Measurements from ENCODE around the gene DNAJC6.
A peak's percentile ranks its signal among the peaks of the same experiment; 100 is the strongest.

The DNAJC6 gene

DNA sequence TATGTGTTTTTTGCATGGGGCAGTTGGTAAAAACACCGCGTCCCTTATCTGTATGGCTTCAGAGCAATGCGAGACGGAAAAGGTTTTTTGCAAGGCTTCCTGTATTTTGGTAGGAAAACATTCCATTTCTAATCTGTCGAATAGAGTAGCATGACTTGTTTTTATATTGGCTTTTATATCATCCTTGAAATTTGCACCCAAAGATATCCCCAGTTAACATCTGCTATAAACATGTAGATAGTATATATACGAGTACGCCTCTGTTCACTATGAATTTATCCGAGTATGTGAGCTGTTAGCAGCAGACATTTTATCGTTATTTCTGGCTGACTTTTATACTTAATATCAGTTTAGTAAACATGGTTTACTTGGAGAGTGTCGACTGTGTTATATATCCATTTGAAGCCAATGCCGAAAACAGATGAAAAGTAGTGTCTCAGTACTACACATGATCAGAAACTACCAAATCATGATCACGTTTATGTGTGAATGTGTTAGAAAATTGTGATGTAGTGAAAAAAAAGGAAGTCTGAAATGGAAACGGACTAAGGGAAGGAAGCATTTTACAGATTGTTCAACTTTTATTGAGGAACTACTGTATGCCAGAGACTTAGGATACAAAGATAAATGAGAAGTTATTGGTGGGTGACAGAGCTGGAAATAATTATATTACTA lies 112.1 kb downstream of the DNAJC6 start:
- Histone ChIP-seq H3K9ac (peak overlapping the region; percentile 78; the same call in 1 of the 2 replicates), H3K36me3 (ENCODE audit: insufficient read depth) (no peaks in the 10 kb centered on the region), H3K27me3 (ENCODE audit: insufficient read depth, low read depth) (no peaks in the 10 kb centered on the region), H3K4me1 (ENCODE audit: low read depth, poor library complexity, severe bottlenecking) (peaks cover 10% of the 10 kb centered on the region), H3K4me3 (IDR thresholded peaks at IDR 0.05; ENCODE audit: insufficient read depth, low read depth, low read length) (peak overlapping the region; percentile 71), H4K20me1 (ENCODE audit: insufficient read depth) (no peaks in the 10 kb centered on the region), H3K79me2 (ENCODE audit: insufficient read depth, low read depth) (no peaks in the 10 kb centered on the region; the same call in 1 of the 2 replicates), H3K27ac (no peak overlapping the region), H2AFZ (ENCODE audit: low read depth) (peak overlapping the region; percentile 59), H3K4me2 (peak overlapping the region; percentile 73)
- TF ChIP-seq, protein P1, sequence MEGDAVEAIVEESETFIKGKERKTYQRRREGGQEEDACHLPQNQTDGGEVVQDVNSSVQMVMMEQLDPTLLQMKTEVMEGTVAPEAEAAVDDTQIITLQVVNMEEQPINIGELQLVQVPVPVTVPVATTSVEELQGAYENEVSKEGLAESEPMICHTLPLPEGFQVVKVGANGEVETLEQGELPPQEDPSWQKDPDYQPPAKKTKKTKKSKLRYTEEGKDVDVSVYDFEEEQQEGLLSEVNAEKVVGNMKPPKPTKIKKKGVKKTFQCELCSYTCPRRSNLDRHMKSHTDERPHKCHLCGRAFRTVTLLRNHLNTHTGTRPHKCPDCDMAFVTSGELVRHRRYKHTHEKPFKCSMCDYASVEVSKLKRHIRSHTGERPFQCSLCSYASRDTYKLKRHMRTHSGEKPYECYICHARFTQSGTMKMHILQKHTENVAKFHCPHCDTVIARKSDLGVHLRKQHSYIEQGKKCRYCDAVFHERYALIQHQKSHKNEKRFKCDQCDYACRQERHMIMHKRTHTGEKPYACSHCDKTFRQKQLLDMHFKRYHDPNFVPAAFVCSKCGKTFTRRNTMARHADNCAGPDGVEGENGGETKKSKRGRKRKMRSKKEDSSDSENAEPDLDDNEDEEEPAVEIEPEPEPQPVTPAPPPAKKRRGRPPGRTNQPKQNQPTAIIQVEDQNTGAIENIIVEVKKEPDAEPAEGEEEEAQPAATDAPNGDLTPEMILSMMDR (conservative IDR thresholded peaks at IDR 0.05; ENCODE audit: low read depth, low read length) = no peak

DNA sequence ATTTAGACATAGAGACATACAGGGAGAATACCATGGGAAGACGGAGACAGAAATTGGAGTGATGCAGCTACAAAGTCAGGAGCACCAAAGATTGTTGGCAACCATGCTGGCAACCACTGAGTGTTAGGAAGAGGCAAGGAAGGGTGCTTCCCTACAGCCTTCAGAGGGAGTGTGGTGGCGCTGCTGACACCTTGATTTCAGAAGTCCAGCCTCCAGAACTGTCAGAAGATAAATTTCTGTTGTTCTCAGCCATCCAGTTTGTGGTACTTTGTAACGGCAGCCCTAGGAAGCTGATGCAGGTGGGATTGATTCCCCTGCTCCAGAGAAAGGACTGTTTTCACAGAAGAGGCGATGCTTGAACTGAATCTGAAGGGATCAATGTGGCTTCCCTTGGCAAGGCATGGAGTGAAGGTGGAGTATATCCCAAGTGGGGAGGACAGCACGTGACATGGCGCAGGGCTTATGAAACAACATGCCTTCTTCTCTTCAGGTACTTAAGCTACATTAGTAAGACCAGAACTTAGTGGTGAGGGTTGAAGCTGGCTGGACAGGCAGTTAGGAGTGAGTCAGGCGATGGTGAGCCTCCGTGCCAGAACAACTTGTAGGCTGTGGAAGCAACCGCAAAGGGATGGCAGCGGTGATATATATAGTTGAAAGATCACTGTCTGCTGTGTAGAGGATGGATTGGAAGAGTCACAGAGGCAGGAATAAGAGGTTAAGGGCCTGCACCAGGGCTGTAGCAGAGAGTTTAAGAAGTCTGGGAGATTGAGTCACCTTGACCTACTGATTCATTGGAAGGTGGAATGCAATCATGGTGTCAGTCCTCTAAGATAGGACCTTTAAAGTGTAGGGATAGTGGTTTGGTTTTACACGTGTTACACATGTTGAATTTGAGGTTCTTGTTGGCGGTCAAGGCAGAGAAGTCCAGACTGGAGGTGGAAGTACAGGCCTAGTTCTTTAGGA lies 113.2 kb downstream of the DNAJC6 start:
- no peak overlapping the region for H3K4me2 ChIP-seq
- TF ChIP-seq, protein P1 (conservative IDR thresholded peaks at IDR 0.05; ENCODE audit: low read depth, low read length) = no peak
- H4K20me1 ChIP-seq (ENCODE audit: insufficient read depth) = no peaks in the 10 kb centered on the region
- H3K36me3 ChIP-seq (ENCODE audit: insufficient read depth) = no peaks in the 10 kb centered on the region
- no peak overlapping the region for H3K9ac ChIP-seq
- H3K79me2 ChIP-seq (ENCODE audit: insufficient read depth, low read depth) = no peaks in the 10 kb centered on the region; the same call in 1 of the 2 replicates
- no peaks in the 10 kb centered on the region for H3K27me3 ChIP-seq (ENCODE audit: insufficient read depth, low read depth)
- peaks cover 10% of the 10 kb centered on the region for H3K4me1 ChIP-seq (ENCODE audit: low read depth, poor library complexity, severe bottlenecking)
- no peak overlapping the region for H3K27ac ChIP-seq
- H3K4me3 ChIP-seq (IDR thresholded peaks at IDR 0.05; ENCODE audit: insufficient read depth, low read depth, low read length) = no peak overlapping the region
- no peak overlapping the region for H2AFZ ChIP-seq (ENCODE audit: low read depth)

DNA sequence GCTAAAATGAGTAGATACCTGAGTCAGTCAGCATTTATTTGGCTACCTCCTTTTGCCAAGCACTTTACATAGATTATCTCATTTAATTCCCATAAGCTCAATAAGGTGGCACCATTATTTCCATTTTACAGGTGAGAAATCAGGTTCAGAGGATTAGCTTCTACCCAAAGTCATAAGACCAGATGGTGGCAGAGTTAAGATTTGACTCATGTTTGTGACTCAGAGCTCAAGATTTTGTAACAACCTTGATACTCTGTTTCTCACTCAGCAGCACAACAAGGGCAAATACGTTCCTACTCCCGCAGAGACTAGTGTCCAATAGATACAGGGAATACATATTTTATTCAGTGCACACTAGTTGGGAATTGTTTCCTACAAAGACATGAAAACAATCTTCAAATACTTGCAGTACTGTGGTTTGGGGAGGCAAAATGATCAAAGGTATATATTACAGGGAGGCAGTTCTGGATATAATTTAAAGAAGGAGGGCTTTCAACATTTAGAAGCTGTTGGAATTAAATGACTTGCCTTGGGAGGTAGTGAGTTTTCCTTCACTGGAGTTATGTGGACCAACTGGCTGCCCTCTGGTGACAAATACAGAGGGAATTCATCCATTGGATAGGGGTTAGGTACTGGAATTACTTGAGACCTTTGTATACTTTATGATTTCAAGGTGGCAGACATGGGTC lies 114.7 kb downstream of the DNAJC6 start:
- H3K4me2 ChIP-seq = no peak overlapping the region
- H3K4me3 ChIP-seq (IDR thresholded peaks at IDR 0.05; ENCODE audit: insufficient read depth, low read depth, low read length) = no peak overlapping the region
- peaks cover 9% of the 10 kb centered on the region for H3K4me1 ChIP-seq (ENCODE audit: low read depth, poor library complexity, severe bottlenecking)
- no peak overlapping the region for H3K9ac ChIP-seq
- TF ChIP-seq, protein P1 (conservative IDR thresholded peaks at IDR 0.05; ENCODE audit: low read depth, low read length) = no peak
- no peak overlapping the region for H3K27ac ChIP-seq
- H2AFZ ChIP-seq (ENCODE audit: low read depth) = no peak overlapping the region
- no peaks in the 10 kb centered on the region for H4K20me1 ChIP-seq (ENCODE audit: insufficient read depth)
- no peaks in the 10 kb centered on the region; the same call in 1 of the 2 replicates for H3K79me2 ChIP-seq (ENCODE audit: insufficient read depth, low read depth)
- no peaks in the 10 kb centered on the region for H3K36me3 ChIP-seq (ENCODE audit: insufficient read depth)
- no peaks in the 10 kb centered on the region for H3K27me3 ChIP-seq (ENCODE audit: insufficient read depth, low read depth)

DNA sequence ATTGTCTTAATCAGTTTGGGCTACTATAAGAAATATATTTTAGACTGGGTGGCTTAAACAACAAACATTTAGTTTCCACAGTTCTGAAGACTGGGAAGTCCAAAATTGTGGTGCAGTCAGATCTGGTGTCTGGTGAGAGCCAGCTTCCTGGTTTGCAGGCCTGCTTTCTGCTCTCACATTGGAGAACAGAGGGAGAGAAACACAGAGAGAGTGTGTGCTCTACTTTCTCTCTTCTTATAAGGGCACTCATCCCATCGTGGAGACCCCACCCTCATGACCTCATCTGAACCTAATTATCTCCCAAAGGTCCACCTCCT lies 115.2 kb downstream of the DNAJC6 start:
- no peak overlapping the region for H3K4me3 ChIP-seq (IDR thresholded peaks at IDR 0.05; ENCODE audit: insufficient read depth, low read depth, low read length)
- no peaks in the 10 kb centered on the region for H3K27me3 ChIP-seq (ENCODE audit: insufficient read depth, low read depth)
- no peaks in the 10 kb centered on the region for H3K36me3 ChIP-seq (ENCODE audit: insufficient read depth)
- peaks cover 4% of the 10 kb centered on the region for H3K4me1 ChIP-seq (ENCODE audit: low read depth, poor library complexity, severe bottlenecking)
- TF ChIP-seq, protein P1 (conservative IDR thresholded peaks at IDR 0.05; ENCODE audit: low read depth, low read length) = no peak
- no peak overlapping the region for H3K4me2 ChIP-seq
- no peaks in the 10 kb centered on the region for H4K20me1 ChIP-seq (ENCODE audit: insufficient read depth)
- H3K79me2 ChIP-seq (ENCODE audit: insufficient read depth, low read depth) = no peaks in the 10 kb centered on the region; the same call in 1 of the 2 replicates
- no peak overlapping the region for H3K9ac ChIP-seq
- no peak overlapping the region for H3K27ac ChIP-seq
- H2AFZ ChIP-seq (ENCODE audit: low read depth) = no peak overlapping the region

Measured in KMS-11 (cell line).